AG10803 (cell line): ENCODE measurements around the gene SHC2.
"Not testable (repeated sequence)": the region's sequence is repeated elsewhere in the genome, so short reads cannot be mapped to it uniquely, and the experiment has no call there.

Source experiments
- DNase-seq: peaks from one replicate; pipeline ENCODE4 v3.0.0; 2010; ENCODE audit warnings: low read depth
- H3K4me3 ChIP-seq: 2 replicates; pipeline ENCODE4 v1.5.1; 2011; ENCODE audit warnings: mild to moderate bottlenecking, low read length, control low read depth
- TF ChIP-seq, protein P1 (sequence below): conservative IDR thresholded peaks from 2 replicates; pipeline ENCODE4 v1.5.1; 2011; ENCODE audit warnings: mild to moderate bottlenecking, low read length, control low read depth, inconsistent platforms

The SHC2 gene

GRCh38 chr19:435056-435706, 25.7 kb downstream of the SHC2 start:
- DNase-seq, result no peak
- H3K4me3 ChIP-seq, result no peak overlapping the region
- TF ChIP-seq, protein P1, sequence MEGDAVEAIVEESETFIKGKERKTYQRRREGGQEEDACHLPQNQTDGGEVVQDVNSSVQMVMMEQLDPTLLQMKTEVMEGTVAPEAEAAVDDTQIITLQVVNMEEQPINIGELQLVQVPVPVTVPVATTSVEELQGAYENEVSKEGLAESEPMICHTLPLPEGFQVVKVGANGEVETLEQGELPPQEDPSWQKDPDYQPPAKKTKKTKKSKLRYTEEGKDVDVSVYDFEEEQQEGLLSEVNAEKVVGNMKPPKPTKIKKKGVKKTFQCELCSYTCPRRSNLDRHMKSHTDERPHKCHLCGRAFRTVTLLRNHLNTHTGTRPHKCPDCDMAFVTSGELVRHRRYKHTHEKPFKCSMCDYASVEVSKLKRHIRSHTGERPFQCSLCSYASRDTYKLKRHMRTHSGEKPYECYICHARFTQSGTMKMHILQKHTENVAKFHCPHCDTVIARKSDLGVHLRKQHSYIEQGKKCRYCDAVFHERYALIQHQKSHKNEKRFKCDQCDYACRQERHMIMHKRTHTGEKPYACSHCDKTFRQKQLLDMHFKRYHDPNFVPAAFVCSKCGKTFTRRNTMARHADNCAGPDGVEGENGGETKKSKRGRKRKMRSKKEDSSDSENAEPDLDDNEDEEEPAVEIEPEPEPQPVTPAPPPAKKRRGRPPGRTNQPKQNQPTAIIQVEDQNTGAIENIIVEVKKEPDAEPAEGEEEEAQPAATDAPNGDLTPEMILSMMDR, result no peak

DNA sequence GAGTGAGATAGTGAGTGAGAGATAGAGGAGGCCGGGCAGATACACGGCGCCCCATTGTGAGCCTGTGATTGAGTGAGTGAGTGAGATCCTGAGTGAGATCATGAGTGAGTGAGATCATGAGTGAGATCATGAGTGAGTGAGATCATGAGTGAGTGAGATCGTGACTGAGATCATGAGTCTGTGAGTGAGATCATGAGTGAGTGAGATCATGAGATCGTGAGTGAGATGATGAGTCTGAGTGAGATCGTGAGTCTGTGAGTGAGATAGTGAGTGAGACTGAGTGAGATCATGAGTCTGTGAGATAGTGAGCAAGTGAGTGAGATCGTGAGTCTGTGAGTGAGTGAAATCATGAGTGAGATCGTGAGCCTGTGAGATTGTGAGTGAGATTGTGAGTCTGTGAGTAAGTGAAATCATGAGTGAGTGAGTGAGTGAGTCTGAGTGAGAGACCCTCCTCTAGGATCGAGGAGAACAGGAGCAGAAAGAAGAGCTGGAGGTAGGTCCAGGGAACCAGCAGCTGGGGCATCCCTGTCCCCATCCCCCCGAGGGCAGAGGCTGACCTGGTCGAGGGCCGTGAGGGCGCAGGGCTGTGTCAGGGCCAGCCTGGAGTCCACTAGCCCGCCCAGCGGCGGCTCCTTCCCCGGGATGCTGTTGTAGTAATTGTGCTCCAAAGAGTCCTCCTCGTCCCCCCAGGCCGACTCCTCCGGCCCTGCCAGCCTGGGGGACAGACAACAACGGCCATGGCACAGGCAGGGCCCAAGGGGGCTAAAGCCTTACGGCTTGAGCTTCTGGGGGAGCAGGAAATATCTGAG, 26.5 kb downstream of the SHC2 start:
- TF ChIP-seq, protein P1, result no peak
- DNase-seq, result no peak
- no peak overlapping the region for H3K4me3 ChIP-seq

GRCh38 chr19:430701-431100, 30.1 kb downstream of the SHC2 start:
- TF ChIP-seq, protein P1, result no peak
- DNase-seq, result no peak
- H3K4me3 ChIP-seq, result no peak overlapping the region

- TF ChIP-seq, protein P1, result no peak
- no peak for DNase-seq
- no peak overlapping the region for H3K4me3 ChIP-seq
Measured at GRCh38 chr19:428149-428548, 32.7 kb downstream of the SHC2 start.

- DNase-seq, H3K4me3 ChIP-seq: not testable (repeated sequence)
Measured at GRCh38 chr19:427675-428074, 33.2 kb downstream of the SHC2 start.

DNA sequence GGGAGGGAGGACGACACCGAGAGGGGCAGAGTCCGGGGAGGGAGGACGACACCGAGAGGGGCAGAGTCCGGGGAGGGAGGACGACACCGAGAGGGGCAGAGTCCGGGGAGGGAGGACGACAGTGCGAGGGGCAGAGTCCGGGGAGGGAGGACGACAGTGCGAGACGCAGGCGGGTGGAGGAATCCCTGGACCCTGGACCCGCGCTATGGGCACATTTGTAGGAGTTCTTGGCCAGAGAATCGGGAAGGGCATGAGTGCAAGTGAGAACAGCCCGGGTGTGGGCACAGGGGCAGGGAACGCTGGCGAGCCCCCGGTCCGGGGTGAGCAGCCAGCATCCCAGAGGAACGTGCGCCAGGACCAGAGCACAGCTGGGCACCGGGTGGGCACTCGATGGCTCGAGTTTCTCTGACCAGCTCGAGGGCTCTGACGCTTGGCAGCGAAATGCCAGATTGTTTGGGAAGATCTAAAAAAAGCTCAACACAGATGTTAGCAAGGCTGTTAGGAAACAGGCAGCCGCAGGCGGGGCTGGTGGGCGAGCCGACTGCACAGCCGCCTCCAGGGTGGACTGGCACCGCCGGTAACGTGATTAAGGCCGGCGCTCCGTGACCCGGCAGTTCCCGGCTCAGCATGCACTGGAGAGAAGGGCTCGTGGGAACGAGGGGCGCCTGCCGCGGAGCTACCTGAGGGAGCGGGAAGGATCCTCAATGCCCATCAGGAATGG, 33.9 kb downstream of the SHC2 start:
- no peak overlapping the region for H3K4me3 ChIP-seq
- no peak for DNase-seq
- TF ChIP-seq, protein P1, result no peak

- no peak overlapping the region for H3K4me3 ChIP-seq
- TF ChIP-seq, protein P1, result no peak
- no peak for DNase-seq
Measured at GRCh38 chr19:425056-425455, 35.8 kb downstream of the SHC2 start.
